AG04450 (cell line): Measurements from ENCODE around the gene THAP11. TPM values are rescaled to one million over a fixed set of nuclear protein-coding genes. Genes with fewer than 3 reads are reported as not detected.

Experiments
- CTCF ChIA-PET: fragments of 300-600, 350-600 bp; formaldehyde crosslinking; extraction: SDS; loops from one replicate; lab custom pipeline; 2022; ENCODE audit warnings: antibody characterized with exemption, inconsistent platforms; lab: Charles Lee
- POLR2A ChIA-PET: fragments of 350-600 bp; formaldehyde crosslinking; extraction: SDS; loops from one replicate; lab custom pipeline; 2021; ENCODE audit warnings: antibody characterized with exemption, inconsistent platforms; lab: Yijun Ruan, JAX
- DNase-seq: peaks from one replicate; pipeline ENCODE4 v3.0.0-alpha.2; 2011; ENCODE audit warnings: low read depth, low spot score
- H3K27ac ChIP-seq: one replicate; pipeline ENCODE4 v1.5.1; 2012; ENCODE audit warnings: low read depth, low read length, control low read depth
- H3K27me3 ChIP-seq: one replicate; pipeline ENCODE4 v1.6.0; 2012; ENCODE audit warnings: low read length; ENCODE audit not compliant: control insufficient read depth, insufficient read depth
- H3K4me3 ChIP-seq: 2 replicates; pipeline ENCODE4 v1.5.1; 2011; ENCODE audit warnings: mild to moderate bottlenecking, low read depth, low read length, control low read depth
- H3K9me3 ChIP-seq: 2 replicates; pipeline ENCODE4 v1.5.1; 2012; ENCODE audit warnings: low read length; ENCODE audit not compliant: control insufficient read depth, insufficient read depth
- CTCF ChIP-seq: IDR thresholded peaks from 2 replicates; pipeline ENCODE4 v1.5.1; 2011; ENCODE audit warnings: low read depth, low read length, control low read depth, inconsistent platforms
- polyA plus RNA-seq: library from polyadenylated mRNA; depleted of rRNA; stranded (reverse); fragments of >200 nt; gene quantifications from 2 replicates; pipeline ENCODE4 v1.2.3, GENCODE V29; 2011

THAP11 gene
- polyA plus RNA-seq, 1 experiment = 22.3 TPM

DNA sequence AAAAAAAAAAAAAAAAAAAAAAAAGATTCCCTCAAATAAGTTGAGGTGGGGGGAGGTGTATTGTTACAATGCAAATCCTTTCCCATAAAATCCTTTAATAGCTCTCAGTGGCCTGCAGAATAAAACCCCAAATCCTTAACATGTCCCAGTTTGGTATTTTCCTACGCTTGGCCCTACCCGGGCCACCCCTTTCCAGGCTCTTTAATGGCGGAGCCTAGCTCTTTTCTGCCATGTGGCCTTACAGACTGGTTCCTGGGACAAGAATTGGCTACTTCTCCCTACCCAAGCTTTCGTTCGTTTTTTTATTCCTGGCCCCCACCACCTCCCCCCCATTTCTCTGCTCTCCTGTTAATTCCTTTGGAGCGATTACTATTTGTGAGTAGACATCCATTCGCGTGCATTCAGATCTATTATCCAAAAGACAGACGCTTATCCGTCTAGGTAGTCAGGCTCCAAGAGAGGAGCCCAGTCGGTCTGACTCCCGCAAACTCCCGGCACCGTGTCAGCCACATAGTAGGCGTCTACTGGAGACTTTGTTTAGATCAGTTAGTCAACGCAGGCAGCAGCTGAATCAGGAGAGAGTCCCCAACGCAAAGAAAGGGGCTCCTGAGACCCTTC is 813 bp upstream of the THAP11 start:
- Histone ChIP-seq H3K27me3 (no peaks in the 10 kb centered on the region), H3K4me3 (peak overlapping the region; percentile 42), H3K27ac (peak overlapping the region; percentile 39), H3K9me3 (no peaks in the 10 kb centered on the region; the same call in 1 of the 2 replicates)
- no peak for DNase-seq
- POLR2A ChIA-PET = interaction anchor here (1.0 kb wide), 1 partner anchor 35 kb away, joined by 3 read pairs; the partner anchor contains the start of genes RANBP10 and TSNAXIP1
- CTCF ChIA-PET = interaction anchor here (0.6 to 1.4 kb wide), 10 partner anchors 8 to 391 kb away, joined by 3 to 6 read pairs (median 4); partner anchors contain the start of gene NRN1L
- TF ChIP-seq CTCF = no peak

GRCh38 chr16:67842509-67843342 is 606 bp downstream of the THAP11 start:
- DNase-seq = no peak
- ChIA-PET CTCF (interaction anchor here (1.0 to 1.1 kb wide), 2 partner anchors 26 to 153 kb away, joined by 3 read pairs; no protein-coding TSS in a partner anchor), POLR2A (interaction anchor here (0.6 kb wide), 1 partner anchor 384 kb away, joined by 8 read pairs; no protein-coding TSS in a partner anchor)
- no peaks in the 10 kb centered on the region for H3K27me3 ChIP-seq
- peak overlapping the region; percentile 97 for H3K4me3 ChIP-seq
- TF ChIP-seq CTCF = peak; percentile 43
- H3K27ac ChIP-seq = peak overlapping the region; percentile 65
- peaks cover 4% of the 10 kb centered on the region; the same call in 1 of the 2 replicates for H3K9me3 ChIP-seq

DNA sequence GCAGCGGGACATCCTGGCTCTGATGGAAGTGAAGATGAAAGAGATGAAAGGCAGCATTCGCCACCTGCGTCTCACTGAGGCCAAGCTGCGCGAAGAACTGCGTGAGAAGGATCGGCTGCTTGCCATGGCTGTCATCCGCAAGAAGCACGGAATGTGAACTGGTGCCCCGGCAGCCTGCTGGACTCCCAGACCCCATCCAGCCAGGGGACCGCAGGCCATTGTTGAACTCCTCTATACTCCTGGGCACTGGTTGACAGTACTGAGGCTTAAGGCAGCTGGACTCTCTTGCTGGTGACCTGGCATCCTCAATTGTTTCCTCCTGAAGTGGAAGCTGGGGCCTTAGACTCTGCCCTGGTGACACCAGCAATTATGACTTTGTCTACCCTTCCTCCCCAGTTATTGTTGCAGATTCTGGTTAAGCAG is 1.2 kb downstream of the THAP11 start:
- DNase-seq = no peak
- H3K27ac ChIP-seq = peak overlapping the region; percentile 65
- H3K4me3 ChIP-seq = peak overlapping the region; percentile 97
- POLR2A ChIA-PET = interaction anchor here (0.6 kb wide), 2 partner anchors 27 to 383 kb away, joined by 3 to 8 read pairs; no protein-coding TSS in a partner anchor
- no peak for TF ChIP-seq CTCF
- CTCF ChIA-PET = interaction anchor here (1.0 to 1.1 kb wide), 2 partner anchors 27 to 154 kb away, joined by 3 read pairs; no protein-coding TSS in a partner anchor
- no peaks in the 10 kb centered on the region for H3K27me3 ChIP-seq
- peaks cover 4% of the 10 kb centered on the region; the same call in 1 of the 2 replicates for H3K9me3 ChIP-seq

- Histone ChIP-seq H3K4me3 (peak overlapping the region; percentile 29), H3K9me3 (peaks cover 4% of the 10 kb centered on the region; the same call in 1 of the 2 replicates), H3K27me3 (no peaks in the 10 kb centered on the region), H3K27ac (peak overlapping the region; percentile 34)
- no peak for TF ChIP-seq CTCF
- DNase-seq = no peak
- ChIA-PET POLR2A (interaction anchor here (0.6 to 1.1 kb wide), 5 partner anchors 12 to 76 kb away, joined by 3 to 4 read pairs (median 3); no protein-coding TSS in a partner anchor), CTCF (interaction anchor here (1.0 to 1.6 kb wide), 4 partner anchors 28 to 323 kb away, joined by 3 to 10 read pairs (median 6); no protein-coding TSS in a partner anchor)
Observed at GRCh38 chr16:67844497-67844896, 2.4 kb downstream of the THAP11 start.
